Measurements from ENCODE around the gene GAGE12D.
"Not testable (repeated sequence)": the region's sequence is repeated elsewhere in the genome, so short reads cannot be mapped to it uniquely, and the experiment has no call there.

GAGE12D gene, protein sequence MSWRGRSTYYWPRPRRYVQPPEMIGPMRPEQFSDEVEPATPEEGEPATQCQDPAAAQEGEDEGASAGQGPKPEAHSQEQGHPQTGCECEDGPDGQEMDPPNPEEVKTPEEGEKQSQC

DNA sequence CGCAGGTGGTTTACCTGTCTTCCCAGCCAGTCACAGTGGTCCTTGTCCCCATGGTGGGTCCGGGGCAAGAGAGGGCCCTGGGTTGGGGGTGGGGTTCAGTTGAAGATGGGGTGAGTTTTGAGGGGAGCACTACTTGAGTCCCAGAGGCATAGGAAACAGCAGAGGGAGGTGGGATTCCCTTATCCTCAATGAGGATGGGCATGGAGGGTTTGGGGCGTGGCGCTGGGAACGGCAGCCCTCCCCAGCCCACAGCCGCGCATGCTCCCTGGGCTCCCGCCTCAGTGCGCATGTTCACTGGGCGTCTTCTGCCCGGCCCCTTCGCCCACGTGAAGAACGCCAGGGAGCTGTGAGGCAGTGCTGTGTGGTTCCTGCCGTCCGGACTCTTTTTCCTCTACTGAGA, at the start of gene GAGE12D:
GAGE12D (plus strand) TSS at position 301 of the 400 bp plus-strand sequence. CDS start 1,155 bp downstream, outside the sequence.
- not testable (repeated sequence) for TF ChIP-seq GATA3, GATA2 (IDR thresholded peaks at IDR 0.05; ENCODE audit: low read depth, low read length)

DNA sequence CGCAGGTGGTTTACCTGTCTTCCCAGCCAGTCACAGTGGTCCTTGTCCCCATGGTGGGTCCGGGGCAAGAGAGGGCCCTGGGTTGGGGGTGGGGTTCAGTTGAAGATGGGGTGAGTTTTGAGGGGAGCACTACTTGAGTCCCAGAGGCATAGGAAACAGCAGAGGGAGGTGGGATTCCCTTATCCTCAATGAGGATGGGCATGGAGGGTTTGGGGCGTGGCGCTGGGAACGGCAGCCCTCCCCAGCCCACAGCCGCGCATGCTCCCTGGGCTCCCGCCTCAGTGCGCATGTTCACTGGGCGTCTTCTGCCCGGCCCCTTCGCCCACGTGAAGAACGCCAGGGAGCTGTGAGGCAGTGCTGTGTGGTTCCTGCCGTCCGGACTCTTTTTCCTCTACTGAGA, 9.7 kb upstream of the GAGE12D start, which contains the start of gene GAGE12C:
GAGE12C (plus strand) TSS at position 301 of the 400 bp plus-strand sequence. CDS start 1,155 bp downstream, outside the sequence.
- TF ChIP-seq GATA3, GATA2 (IDR thresholded peaks at IDR 0.05; ENCODE audit: low read depth, low read length): not testable (repeated sequence)

DNA sequence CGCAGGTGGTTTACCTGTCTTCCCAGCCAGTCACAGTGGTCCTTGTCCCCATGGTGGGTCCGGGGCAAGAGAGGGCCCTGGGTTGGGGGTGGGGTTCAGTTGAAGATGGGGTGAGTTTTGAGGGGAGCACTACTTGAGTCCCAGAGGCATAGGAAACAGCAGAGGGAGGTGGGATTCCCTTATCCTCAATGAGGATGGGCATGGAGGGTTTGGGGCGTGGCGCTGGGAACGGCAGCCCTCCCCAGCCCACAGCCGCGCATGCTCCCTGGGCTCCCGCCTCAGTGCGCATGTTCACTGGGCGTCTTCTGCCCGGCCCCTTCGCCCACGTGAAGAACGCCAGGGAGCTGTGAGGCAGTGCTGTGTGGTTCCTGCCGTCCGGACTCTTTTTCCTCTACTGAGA, 9.5 kb downstream of the GAGE12D start, which contains the start of gene GAGE12E:
GAGE12E (plus strand) TSS at position 301 of the 400 bp plus-strand sequence. CDS start 1,155 bp downstream, outside the sequence.
- TF ChIP-seq GATA2, GATA3 (IDR thresholded peaks at IDR 0.05; ENCODE audit: low read depth, low read length): not testable (repeated sequence)

DNA sequence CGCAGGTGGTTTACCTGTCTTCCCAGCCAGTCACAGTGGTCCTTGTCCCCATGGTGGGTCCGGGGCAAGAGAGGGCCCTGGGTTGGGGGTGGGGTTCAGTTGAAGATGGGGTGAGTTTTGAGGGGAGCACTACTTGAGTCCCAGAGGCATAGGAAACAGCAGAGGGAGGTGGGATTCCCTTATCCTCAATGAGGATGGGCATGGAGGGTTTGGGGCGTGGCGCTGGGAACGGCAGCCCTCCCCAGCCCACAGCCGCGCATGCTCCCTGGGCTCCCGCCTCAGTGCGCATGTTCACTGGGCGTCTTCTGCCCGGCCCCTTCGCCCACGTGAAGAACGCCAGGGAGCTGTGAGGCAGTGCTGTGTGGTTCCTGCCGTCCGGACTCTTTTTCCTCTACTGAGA, 19.0 kb downstream of the GAGE12D start, which contains the start of gene GAGE12F:
GAGE12F (plus strand) TSS at position 301 of the 400 bp plus-strand sequence. CDS start 1,155 bp downstream, outside the sequence.
- not testable (repeated sequence) for TF ChIP-seq GATA2, GATA3 (IDR thresholded peaks at IDR 0.05; ENCODE audit: low read depth, low read length)

DNA sequence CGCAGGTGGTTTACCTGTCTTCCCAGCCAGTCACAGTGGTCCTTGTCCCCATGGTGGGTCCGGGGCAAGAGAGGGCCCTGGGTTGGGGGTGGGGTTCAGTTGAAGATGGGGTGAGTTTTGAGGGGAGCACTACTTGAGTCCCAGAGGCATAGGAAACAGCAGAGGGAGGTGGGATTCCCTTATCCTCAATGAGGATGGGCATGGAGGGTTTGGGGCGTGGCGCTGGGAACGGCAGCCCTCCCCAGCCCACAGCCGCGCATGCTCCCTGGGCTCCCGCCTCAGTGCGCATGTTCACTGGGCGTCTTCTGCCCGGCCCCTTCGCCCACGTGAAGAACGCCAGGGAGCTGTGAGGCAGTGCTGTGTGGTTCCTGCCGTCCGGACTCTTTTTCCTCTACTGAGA, 28.6 kb downstream of the GAGE12D start, which contains the start of gene GAGE12G:
GAGE12G (plus strand) TSS at position 301 of the 400 bp plus-strand sequence. CDS start 1,155 bp downstream, outside the sequence.
- TF ChIP-seq GATA3, GATA2 (IDR thresholded peaks at IDR 0.05; ENCODE audit: low read depth, low read length): not testable (repeated sequence)

DNA sequence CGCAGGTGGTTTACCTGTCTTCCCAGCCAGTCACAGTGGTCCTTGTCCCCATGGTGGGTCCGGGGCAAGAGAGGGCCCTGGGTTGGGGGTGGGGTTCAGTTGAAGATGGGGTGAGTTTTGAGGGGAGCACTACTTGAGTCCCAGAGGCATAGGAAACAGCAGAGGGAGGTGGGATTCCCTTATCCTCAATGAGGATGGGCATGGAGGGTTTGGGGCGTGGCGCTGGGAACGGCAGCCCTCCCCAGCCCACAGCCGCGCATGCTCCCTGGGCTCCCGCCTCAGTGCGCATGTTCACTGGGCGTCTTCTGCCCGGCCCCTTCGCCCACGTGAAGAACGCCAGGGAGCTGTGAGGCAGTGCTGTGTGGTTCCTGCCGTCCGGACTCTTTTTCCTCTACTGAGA, 38.1 kb downstream of the GAGE12D start, which contains the start of gene GAGE12H:
GAGE12H (plus strand) TSS at position 301 of the 400 bp plus-strand sequence. CDS start 1,155 bp downstream, outside the sequence.
- TF ChIP-seq GATA3, GATA2 (IDR thresholded peaks at IDR 0.05; ENCODE audit: low read depth, low read length): not testable (repeated sequence)

DNA sequence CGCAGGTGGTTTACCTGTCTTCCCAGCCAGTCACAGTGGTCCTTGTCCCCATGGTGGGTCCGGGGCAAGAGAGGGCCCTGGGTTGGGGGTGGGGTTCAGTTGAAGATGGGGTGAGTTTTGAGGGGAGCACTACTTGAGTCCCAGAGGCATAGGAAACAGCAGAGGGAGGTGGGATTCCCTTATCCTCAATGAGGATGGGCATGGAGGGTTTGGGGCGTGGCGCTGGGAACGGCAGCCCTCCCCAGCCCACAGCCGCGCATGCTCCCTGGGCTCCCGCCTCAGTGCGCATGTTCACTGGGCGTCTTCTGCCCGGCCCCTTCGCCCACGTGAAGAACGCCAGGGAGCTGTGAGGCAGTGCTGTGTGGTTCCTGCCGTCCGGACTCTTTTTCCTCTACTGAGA, 47.7 kb downstream of the GAGE12D start, which contains the start of gene GAGE2A:
GAGE2A (plus strand) TSS at position 301 of the 400 bp plus-strand sequence. CDS start 1,155 bp downstream, outside the sequence.
- TF ChIP-seq GATA3, GATA2 (IDR thresholded peaks at IDR 0.05; ENCODE audit: low read depth, low read length): not testable (repeated sequence)
